Muscle of arm (tissue), 12 donors: ENCODE data around the gene RTL9. TPM values are rescaled to one million over a fixed set of nuclear protein-coding genes. Genes with fewer than 3 reads are reported as not detected.

ENCODE experiments used
- DNase-seq: peaks from one replicate; pipeline ENCODE4 v3.0.0-alpha.2; 2013
- polyA plus RNA-seq, 12 donors: library from polyadenylated mRNA; unstranded; fragments of 120-200 nt; gene quantifications; one replicate each; pipeline ENCODE4 v1.2.1, GENCODE V29; 2013; ENCODE audit not compliant: insufficient read length in 12 of 12

RTL9 gene
- polyA plus RNA-seq, 12 donors = 1.2 to 3.5 (median 2.3) TPM; not detected in 2

GRCh38 chrX:110341189-110342035 lies 17.2 kb upstream of the RTL9 start:
- DNase-seq = no peak

GRCh38 chrX:110346681-110347080 lies 12.0 kb upstream of the RTL9 start:
- no peak for DNase-seq

GRCh38 chrX:110359273-110359672 lies 625 bp downstream of the RTL9 start:
- DNase-seq = no peak

- DNase-seq = no peak
Measured at GRCh38 chrX:110363244-110363643, 4.6 kb downstream of the RTL9 start.

GRCh38 chrX:110373310-110373709 lies 14.7 kb downstream of the RTL9 start:
- no peak for DNase-seq

- no peak for DNase-seq
Measured at GRCh38 chrX:110374559-110374958, 15.9 kb downstream of the RTL9 start.

- DNase-seq = no peak
Measured at GRCh38 chrX:110381216-110381615, 22.6 kb downstream of the RTL9 start.

- DNase-seq = no peak
Measured at GRCh38 chrX:110383414-110383813, 24.8 kb downstream of the RTL9 start.

- no peak for DNase-seq
Measured at GRCh38 chrX:110384490-110384889, 25.8 kb downstream of the RTL9 start.

GRCh38 chrX:110389570-110389969 lies 30.9 kb downstream of the RTL9 start:
- no peak for DNase-seq

- DNase-seq = no peak
Measured at GRCh38 chrX:110391086-110391485, 32.4 kb downstream of the RTL9 start.

GRCh38 chrX:110394651-110395050 lies 36.0 kb downstream of the RTL9 start:
- DNase-seq = no peak

- DNase-seq = no peak
Measured at GRCh38 chrX:110395877-110396276, 37.2 kb downstream of the RTL9 start.

- no peak for DNase-seq
Measured at GRCh38 chrX:110396735-110397134, 38.1 kb downstream of the RTL9 start.

GRCh38 chrX:110397339-110397738 lies 38.7 kb downstream of the RTL9 start:
- DNase-seq = no peak

- no peak for DNase-seq
Measured at GRCh38 chrX:110397904-110398303, 39.3 kb downstream of the RTL9 start.

GRCh38 chrX:110399497-110399896 lies 40.8 kb downstream of the RTL9 start:
- DNase-seq = no peak

- DNase-seq = no peak
Measured at GRCh38 chrX:110399966-110400365, 41.3 kb downstream of the RTL9 start.

- DNase-seq = no peak
Measured at GRCh38 chrX:110401135-110401534, 42.5 kb downstream of the RTL9 start.

- no peak for DNase-seq
Measured at GRCh38 chrX:110402091-110402849, 43.6 kb downstream of the RTL9 start.

GRCh38 chrX:110402850-110403221 lies 44.2 kb downstream of the RTL9 start:
- no peak for DNase-seq

- DNase-seq = no peak
Measured at GRCh38 chrX:110403441-110404238, 45.0 kb downstream of the RTL9 start.
